Ascending aorta (tissue), 2 donors: ENCODE measurements around the gene HPDL. TPM values are rescaled to one million over a fixed set of nuclear protein-coding genes. Genes with fewer than 3 reads are reported as not detected.

ENCODE experiments used
- DNase-seq, 2 donors: peaks; one replicate each; pipeline ENCODE4 v3.0.0-alpha.2; 2019; ENCODE audit warnings: low spot score in 2 of 2
- H3K27ac ChIP-seq, 2 donors: fragments of 200-600 bp; sonication (generic); one replicate each; pipeline ENCODE4 v1.5.1; 2016 to 2017; ENCODE audit warnings: mild to moderate bottlenecking in 1 of 2
- H3K27me3 ChIP-seq: fragments of 200-600 bp; sonication (generic); one replicate; pipeline ENCODE4 v1.5.1; 2017
- H3K36me3 ChIP-seq, 2 donors: fragments of 200-600 bp; sonication (generic); one replicate each; pipeline ENCODE4 v1.5.1; 2016
- H3K4me1 ChIP-seq, 2 donors: fragments of 200-600 bp; sonication (generic); one replicate each; pipeline ENCODE4 v1.5.1; 2016 to 2017; ENCODE audit warnings: mild to moderate bottlenecking in 1 of 2
- H3K4me3 ChIP-seq, 2 donors: fragments of 200-600 bp; sonication (generic); one replicate each; pipeline ENCODE4 v1.5.1; 2016 to 2017; ENCODE audit warnings: mild to moderate bottlenecking in 1 of 2
- H3K9me3 ChIP-seq, 2 donors: fragments of 200-600 bp; sonication (generic); one replicate each; pipeline ENCODE4 v1.5.1; 2016
- CTCF ChIP-seq, 3 experiments: fragments of 200-600 bp in 2 of 3; fragments of 450-650 bp in 1 of 3; sonication (generic) in 2 of 3; IDR thresholded peaks; one replicate each; pipeline ENCODE4 v1.5.1; 2016 to 2019; ENCODE audit warnings: antibody characterized with exemption in 3 of 3, mild to moderate bottlenecking in 1 of 3, moderate library complexity in 1 of 3
- intact Hi-C: fragments of 100-400 bp; cut with DNase I; formaldehyde crosslinking; loops from one replicate; pipeline ENCODE4 v1.15.1; 2023
- total RNA-seq: library from RNA; depleted of rRNA; stranded (reverse); fragments of >200 nt; gene quantifications from one replicate; pipeline ENCODE4 v1.1.0, GENCODE V29; 2016

Gene HPDL
- total RNA-seq, 1 donor from 2014 or later: not detected

- no peaks in the 10 kb centered on the region for H3K27me3 ChIP-seq
- peak overlapping the region; percentile 56 to 59 for H3K4me3 ChIP-seq
- peak in 1 of 2 donors; percentile 62 for DNase-seq
- peaks cover 23 to 37% of the 10 kb centered on the region in 2 donors for H3K36me3 ChIP-seq
- intact Hi-C loops: no loop called here
- no peaks in the 10 kb centered on the region for H3K9me3 ChIP-seq
- no peak for TF ChIP-seq CTCF (IDR thresholded peaks at IDR 0.05)
- H3K4me1 ChIP-seq: peaks cover 5 to 8% of the 10 kb centered on the region in 2 donors
- no peak overlapping the region for H3K27ac ChIP-seq
Observed at GRCh38 chr1:45327644-45328515, 1.2 kb downstream of the HPDL start.

GRCh38 chr1:45328680-45329079 lies 2.0 kb downstream of the HPDL start:
- no peak for TF ChIP-seq CTCF (IDR thresholded peaks at IDR 0.05)
- no peak overlapping the region for H3K4me3 ChIP-seq
- intact Hi-C loops: no loop called here
- peaks cover 31 to 45% of the 10 kb centered on the region in 2 donors for H3K36me3 ChIP-seq
- DNase-seq: no peak
- H3K4me1 ChIP-seq: peaks cover 5 to 8% of the 10 kb centered on the region in 2 donors
- H3K9me3 ChIP-seq: no peaks in the 10 kb centered on the region
- no peak overlapping the region for H3K27ac ChIP-seq
- H3K27me3 ChIP-seq: no peaks in the 10 kb centered on the region

- TF ChIP-seq CTCF (IDR thresholded peaks at IDR 0.05): no peak
- intact Hi-C loops: no loop called here
- no peak overlapping the region for H3K4me3 ChIP-seq
- H3K4me1 ChIP-seq: peaks cover 5 to 8% of the 10 kb centered on the region in 2 donors
- H3K27me3 ChIP-seq: no peaks in the 10 kb centered on the region
- H3K27ac ChIP-seq: no peak overlapping the region
- DNase-seq: no peak
- peaks cover 34 to 53% of the 10 kb centered on the region in 2 donors for H3K36me3 ChIP-seq
- H3K9me3 ChIP-seq: no peaks in the 10 kb centered on the region
Observed at GRCh38 chr1:45329445-45329844, 2.8 kb downstream of the HPDL start.

GRCh38 chr1:45331436-45332345 lies 5.0 kb downstream of the HPDL start:
- no peak for TF ChIP-seq CTCF (IDR thresholded peaks at IDR 0.05)
- Histone ChIP-seq H3K9me3 (no peaks in the 10 kb centered on the region), H3K4me1 (peaks cover 5 to 8% of the 10 kb centered on the region in 2 donors), H3K36me3 (peaks cover 34 to 58% of the 10 kb centered on the region in 2 donors), H3K27ac (no peak overlapping the region), H3K27me3 (no peaks in the 10 kb centered on the region), H3K4me3 (no peak overlapping the region)
- DNase-seq: no peak
- intact Hi-C loops: no loop called here

GRCh38 chr1:45332346-45332720 lies 5.6 kb downstream of the HPDL start:
- intact Hi-C loops: no loop called here
- no peak overlapping the region for H3K27ac ChIP-seq
- no peaks in the 10 kb centered on the region for H3K27me3 ChIP-seq
- H3K4me3 ChIP-seq: no peak overlapping the region
- H3K9me3 ChIP-seq: no peaks in the 10 kb centered on the region
- no peak for DNase-seq
- H3K36me3 ChIP-seq: peaks cover 34 to 58% of the 10 kb centered on the region in 2 donors
- no peak for TF ChIP-seq CTCF (IDR thresholded peaks at IDR 0.05)
- peaks cover 2 to 3% of the 10 kb centered on the region in 2 donors for H3K4me1 ChIP-seq
